Erythroblast (primary cell): ENCODE measurements around the gene MRPL19.

ENCODE experiments used
- GATA1 ChIP-seq: IDR thresholded peaks from 2 replicates; pipeline ENCODE4 v1.6.1; 2011; ENCODE audit warnings: low read depth, mild to moderate bottlenecking, control low read depth, low read length, moderate library complexity
- POLR2A ChIP-seq: IDR thresholded peaks from 2 replicates; pipeline ENCODE4 v1.6.1; 2011; ENCODE audit warnings: mild to moderate bottlenecking, low read length

DNA sequence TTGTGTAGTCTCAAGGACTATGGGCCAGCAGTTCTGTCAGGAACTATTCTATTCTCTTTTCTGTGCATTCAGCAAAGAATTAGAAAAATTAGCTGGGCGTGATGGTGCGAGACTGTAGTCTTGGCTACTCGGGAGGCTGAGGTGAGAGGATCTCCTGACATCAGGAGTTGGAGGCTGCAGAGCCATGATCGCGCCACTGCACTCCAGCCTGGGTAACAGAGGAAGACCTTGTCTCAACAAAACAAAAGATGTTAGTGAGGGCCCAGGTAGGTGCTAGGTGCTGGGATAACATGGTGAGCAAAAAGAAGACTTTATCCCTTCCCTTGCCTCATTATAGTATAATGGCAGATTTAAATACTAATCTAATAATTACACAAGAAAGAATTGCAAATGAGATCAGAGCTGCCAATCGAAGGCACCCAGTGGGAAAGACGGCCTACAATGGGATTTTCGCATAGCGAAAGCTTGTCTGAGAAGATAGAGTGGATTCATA is 447 bp upstream of the MRPL19 start:
- TF ChIP-seq POLR2A: no peak
- TF ChIP-seq GATA1: no peak
